Keratinocyte (primary cell): ENCODE results near the gene RAB23.

Experiments used
- EZH2 ChIP-seq: IDR thresholded peaks from one replicate; pipeline ENCODE4 v1.6.1; 2012; ENCODE audit warnings: inconsistent platforms, mild to moderate bottlenecking, low read length, moderate library complexity
- TF ChIP-seq, protein P1 (sequence below), 3 experiments: IDR thresholded peaks in 1 of 3; conservative IDR thresholded peaks in 1 of 3; optimal IDR thresholded peaks in 1 of 3; 2 replicates in 2 of 3; 3 replicates in 1 of 3; pipeline versions ENCODE3 to v1.5.1; 2011; ENCODE audit warnings: low read length in 3 of 3, mild to moderate bottlenecking in 3 of 3, moderate library complexity in 2 of 3, control low read depth in 1 of 3, inconsistent platforms in 1 of 3; ENCODE audit not compliant: insufficient read depth in 2 of 3; ENCODE audit errors: extremely low read depth in 1 of 3

DNA sequence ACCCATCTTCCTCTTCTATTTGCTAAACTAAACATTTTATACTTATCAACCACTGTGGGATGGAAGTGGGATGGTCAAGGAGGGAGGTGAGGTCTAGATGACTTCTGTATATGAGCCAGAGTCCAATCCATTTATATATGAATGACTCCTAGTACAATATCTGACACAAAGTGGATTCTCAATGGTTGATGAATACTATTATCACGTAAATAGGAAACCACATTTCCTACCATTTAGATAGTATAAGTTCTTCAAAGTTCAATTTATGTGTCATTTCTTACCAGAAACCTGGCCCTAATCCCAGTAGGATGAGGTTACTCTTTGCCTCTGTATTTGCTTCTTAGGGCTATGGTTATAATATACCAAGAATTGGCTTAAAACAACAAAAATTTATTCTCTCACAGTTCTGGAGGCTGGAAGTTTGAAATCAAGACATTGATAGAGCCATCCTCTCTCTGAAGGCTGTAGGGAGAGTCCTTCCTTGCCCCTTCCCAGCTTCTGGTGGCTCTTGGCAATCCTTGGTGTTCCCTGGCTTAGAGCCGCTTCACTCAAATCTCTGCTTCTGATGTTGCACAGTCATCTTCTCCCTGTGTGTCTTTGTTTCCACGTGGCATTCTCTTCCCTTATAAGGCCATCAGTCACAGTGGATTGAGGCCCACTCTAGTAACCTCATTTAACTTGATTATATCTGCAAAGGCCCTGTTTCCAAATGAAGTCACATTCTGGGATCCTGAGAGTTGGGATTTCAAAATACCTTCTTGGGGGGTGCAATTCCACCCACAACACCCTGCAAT lies 41.0 kb upstream of the RAB23 start:
- TF ChIP-seq, protein P1, sequence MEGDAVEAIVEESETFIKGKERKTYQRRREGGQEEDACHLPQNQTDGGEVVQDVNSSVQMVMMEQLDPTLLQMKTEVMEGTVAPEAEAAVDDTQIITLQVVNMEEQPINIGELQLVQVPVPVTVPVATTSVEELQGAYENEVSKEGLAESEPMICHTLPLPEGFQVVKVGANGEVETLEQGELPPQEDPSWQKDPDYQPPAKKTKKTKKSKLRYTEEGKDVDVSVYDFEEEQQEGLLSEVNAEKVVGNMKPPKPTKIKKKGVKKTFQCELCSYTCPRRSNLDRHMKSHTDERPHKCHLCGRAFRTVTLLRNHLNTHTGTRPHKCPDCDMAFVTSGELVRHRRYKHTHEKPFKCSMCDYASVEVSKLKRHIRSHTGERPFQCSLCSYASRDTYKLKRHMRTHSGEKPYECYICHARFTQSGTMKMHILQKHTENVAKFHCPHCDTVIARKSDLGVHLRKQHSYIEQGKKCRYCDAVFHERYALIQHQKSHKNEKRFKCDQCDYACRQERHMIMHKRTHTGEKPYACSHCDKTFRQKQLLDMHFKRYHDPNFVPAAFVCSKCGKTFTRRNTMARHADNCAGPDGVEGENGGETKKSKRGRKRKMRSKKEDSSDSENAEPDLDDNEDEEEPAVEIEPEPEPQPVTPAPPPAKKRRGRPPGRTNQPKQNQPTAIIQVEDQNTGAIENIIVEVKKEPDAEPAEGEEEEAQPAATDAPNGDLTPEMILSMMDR (optimal IDR thresholded peaks at IDR 0.05 in 1 of 3, IDR thresholded peaks at IDR 0.05 in 1 of 3, conservative IDR thresholded peaks at IDR 0.05 in 1 of 3; ENCODE audit: extremely low read depth in 1 of 3, insufficient read depth in 2 of 3, low read length in 3 of 3): no peak
- no peak for TF ChIP-seq EZH2
